Measurements from ENCODE around the gene SUN2.

- TF ChIP-seq CTCF (IDR thresholded peaks at IDR 0.05) = no peak
- TF ChIP-seq SIN3A (IDR thresholded peaks at IDR 0.05; ENCODE audit: borderline replicate concordance, insufficient read depth, low read depth, low read length) = no peak
- TF ChIP-seq, protein P1, sequence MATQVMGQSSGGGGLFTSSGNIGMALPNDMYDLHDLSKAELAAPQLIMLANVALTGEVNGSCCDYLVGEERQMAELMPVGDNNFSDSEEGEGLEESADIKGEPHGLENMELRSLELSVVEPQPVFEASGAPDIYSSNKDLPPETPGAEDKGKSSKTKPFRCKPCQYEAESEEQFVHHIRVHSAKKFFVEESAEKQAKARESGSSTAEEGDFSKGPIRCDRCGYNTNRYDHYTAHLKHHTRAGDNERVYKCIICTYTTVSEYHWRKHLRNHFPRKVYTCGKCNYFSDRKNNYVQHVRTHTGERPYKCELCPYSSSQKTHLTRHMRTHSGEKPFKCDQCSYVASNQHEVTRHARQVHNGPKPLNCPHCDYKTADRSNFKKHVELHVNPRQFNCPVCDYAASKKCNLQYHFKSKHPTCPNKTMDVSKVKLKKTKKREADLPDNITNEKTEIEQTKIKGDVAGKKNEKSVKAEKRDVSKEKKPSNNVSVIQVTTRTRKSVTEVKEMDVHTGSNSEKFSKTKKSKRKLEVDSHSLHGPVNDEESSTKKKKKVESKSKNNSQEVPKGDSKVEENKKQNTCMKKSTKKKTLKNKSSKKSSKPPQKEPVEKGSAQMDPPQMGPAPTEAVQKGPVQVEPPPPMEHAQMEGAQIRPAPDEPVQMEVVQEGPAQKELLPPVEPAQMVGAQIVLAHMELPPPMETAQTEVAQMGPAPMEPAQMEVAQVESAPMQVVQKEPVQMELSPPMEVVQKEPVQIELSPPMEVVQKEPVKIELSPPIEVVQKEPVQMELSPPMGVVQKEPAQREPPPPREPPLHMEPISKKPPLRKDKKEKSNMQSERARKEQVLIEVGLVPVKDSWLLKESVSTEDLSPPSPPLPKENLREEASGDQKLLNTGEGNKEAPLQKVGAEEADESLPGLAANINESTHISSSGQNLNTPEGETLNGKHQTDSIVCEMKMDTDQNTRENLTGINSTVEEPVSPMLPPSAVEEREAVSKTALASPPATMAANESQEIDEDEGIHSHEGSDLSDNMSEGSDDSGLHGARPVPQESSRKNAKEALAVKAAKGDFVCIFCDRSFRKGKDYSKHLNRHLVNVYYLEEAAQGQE (IDR thresholded peaks at IDR 0.05; ENCODE audit: insufficient read depth in 1 of 2, low read depth in 2 of 2, low read length in 1 of 2) = no peak
- TF ChIP-seq POLR2AphosphoS5 (IDR thresholded peaks at IDR 0.05; ENCODE audit: low read depth, low read length) = no peak
- TF ChIP-seq TCF7L2 (IDR thresholded peaks at IDR 0.05; ENCODE audit: low read depth, low read length) = no peak
Measured at GRCh38 chr22:38716271-38716670, 39.5 kb downstream of the SUN2 start.
